Measurements from ENCODE around the gene BMPR2.

The BMPR2 gene

GRCh38 chr2:202375609-202376408 lies at the start of gene BMPR2:
Gene BMPR2 (plus strand): TSS chr2:202376327. CDS start chr2:202377475, 1,148 bp downstream.
- no peak for DNase-seq (ENCODE audit: insufficient read length, low spot score)
- no peak for FAIRE-seq
- no peak for TF ChIP-seq CTCF (IDR thresholded peaks at IDR 0.05; ENCODE audit: insufficient read depth, missing control alignments)

GRCh38 chr2:202327858-202328257 lies 48.3 kb upstream of the BMPR2 start:
- TF ChIP-seq CTCF (IDR thresholded peaks at IDR 0.05; ENCODE audit: insufficient read depth, missing control alignments) = no peak
- FAIRE-seq = no peak
- DNase-seq (ENCODE audit: insufficient read length, low spot score) = no peak

GRCh38 chr2:202335791-202336467 lies 40.2 kb upstream of the BMPR2 start:
- FAIRE-seq (no peak), DNase-seq (ENCODE audit: insufficient read length, low spot score) (no peak)
- TF ChIP-seq CTCF (IDR thresholded peaks at IDR 0.05; ENCODE audit: insufficient read depth, missing control alignments) = no peak

- FAIRE-seq = no peak
- DNase-seq (ENCODE audit: insufficient read length, low spot score) = no peak
- TF ChIP-seq CTCF (IDR thresholded peaks at IDR 0.05; ENCODE audit: insufficient read depth, missing control alignments) = no peak
Measured at GRCh38 chr2:202337151-202337550, 39.0 kb upstream of the BMPR2 start.

- FAIRE-seq (peak; percentile 82), DNase-seq (ENCODE audit: insufficient read length, low spot score) (peak; percentile 53)
- TF ChIP-seq CTCF (IDR thresholded peaks at IDR 0.05; ENCODE audit: insufficient read depth, missing control alignments) = no peak
Measured at GRCh38 chr2:202337706-202338346, 38.3 kb upstream of the BMPR2 start.

GRCh38 chr2:202339071-202339870 lies 36.9 kb upstream of the BMPR2 start:
- no peak for FAIRE-seq
- DNase-seq (ENCODE audit: insufficient read length, low spot score) = no peak
- no peak for TF ChIP-seq CTCF (IDR thresholded peaks at IDR 0.05; ENCODE audit: insufficient read depth, missing control alignments)

Measured in D721Med (cell line).